NCI-H226 (cell line): ENCODE results near the gene CST6.
"Not testable (repeated sequence)": the region's sequence is repeated elsewhere in the genome, so short reads cannot be mapped to it uniquely, and the experiment has no call there.

Source experiments
- DNase-seq: peaks from one replicate; pipeline ENCODE4 v3.0.0-alpha.2; 2015

CST6 gene

DNA sequence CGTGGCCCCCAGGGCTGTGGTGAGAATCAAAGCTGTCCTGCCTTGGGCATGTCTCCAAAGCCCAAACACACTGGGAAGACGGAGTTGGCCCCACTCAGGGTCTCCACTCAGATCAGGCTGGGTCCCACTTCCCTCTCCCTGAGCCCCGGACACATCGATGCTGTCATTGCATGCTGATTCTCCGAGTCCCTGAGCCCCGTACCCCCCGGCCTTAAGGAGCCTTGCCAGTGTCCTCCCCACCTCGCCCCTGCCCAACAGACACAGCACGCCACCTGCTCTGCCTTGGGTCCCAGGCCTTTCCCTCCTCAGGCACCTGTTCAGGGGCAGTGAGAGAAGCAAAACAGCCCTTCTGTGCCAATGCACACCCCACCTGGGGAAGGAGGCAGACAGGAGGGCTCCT is 24.5 kb upstream of the CST6 start:
- DNase-seq = no peak

DNA sequence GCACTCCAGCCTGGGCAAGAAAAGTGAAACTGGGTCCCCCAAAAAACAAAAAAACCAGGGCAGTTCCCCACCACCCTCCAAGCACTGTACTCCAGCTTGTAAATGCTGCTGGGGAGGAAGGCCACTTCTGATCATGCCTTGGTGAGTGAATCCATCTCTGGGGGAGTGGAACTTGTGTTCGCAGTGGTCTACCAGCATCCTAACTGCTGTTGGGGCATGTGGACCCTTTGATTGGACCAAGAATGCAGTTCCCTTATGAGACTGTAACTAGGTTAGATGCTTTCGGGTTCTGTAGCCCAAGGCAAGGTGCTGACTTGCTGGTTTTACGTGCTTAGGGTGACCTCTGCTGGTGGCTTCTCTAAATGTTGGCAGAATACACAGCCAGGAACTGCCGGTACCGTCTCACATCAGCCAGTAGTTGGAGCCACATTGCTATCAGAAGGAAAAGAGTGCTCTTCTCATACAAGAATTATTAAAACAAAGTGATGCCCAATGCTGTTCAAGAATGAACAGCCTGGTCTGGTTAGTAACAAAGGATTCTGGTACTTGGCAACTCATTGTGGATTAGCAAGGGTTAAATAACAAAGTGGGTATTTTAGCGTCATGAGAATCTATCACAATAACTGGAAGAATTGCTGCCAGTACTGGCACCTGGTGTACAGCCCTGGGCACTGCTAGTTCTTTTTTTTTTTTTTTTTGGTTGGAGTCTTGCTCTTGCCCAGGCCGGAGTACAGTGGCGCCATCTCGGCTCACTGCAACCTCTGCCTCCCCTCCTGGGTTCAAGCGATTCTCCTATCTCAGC is 22.8 kb upstream of the CST6 start:
- peak; percentile 65 for DNase-seq

DNA sequence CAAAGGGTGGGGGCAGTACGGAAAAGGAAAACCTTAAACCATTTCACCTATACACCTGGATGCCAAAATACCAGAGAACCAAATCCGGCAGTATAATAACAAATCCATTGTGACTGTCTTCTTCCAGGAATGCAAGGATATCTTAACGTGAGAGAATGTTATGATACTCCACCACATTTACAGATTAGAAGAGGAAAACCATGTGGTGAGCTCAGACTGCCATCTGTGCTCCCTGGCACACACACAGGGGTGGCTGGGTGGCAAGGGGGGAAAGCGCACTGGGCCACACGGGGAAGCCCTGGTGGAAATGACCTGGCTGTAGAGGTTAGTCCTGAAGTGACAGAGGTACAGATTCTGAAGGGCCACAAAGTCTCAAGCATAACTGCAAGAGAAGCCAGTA is 19.8 kb upstream of the CST6 start:
- no peak for DNase-seq

DNA sequence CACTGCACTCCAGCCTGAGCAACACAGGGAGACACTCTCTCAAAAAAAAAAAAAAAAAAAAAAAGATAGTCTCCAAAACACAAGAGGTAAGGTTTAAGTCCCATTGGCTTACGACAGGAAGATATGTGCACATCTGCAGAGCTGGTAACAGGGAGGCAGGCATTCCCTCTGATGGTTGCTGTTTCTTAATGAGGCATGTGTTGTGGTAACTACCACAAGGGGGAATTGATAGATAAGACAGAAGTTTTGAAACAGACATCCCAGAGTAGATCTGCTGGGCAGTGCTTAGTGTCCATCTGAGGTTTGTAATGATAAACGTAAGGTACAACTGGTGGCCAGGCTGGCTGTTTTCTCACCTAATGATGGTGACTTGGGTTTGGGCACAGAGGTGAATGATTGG is 14.5 kb upstream of the CST6 start:
- DNase-seq = no peak

DNA sequence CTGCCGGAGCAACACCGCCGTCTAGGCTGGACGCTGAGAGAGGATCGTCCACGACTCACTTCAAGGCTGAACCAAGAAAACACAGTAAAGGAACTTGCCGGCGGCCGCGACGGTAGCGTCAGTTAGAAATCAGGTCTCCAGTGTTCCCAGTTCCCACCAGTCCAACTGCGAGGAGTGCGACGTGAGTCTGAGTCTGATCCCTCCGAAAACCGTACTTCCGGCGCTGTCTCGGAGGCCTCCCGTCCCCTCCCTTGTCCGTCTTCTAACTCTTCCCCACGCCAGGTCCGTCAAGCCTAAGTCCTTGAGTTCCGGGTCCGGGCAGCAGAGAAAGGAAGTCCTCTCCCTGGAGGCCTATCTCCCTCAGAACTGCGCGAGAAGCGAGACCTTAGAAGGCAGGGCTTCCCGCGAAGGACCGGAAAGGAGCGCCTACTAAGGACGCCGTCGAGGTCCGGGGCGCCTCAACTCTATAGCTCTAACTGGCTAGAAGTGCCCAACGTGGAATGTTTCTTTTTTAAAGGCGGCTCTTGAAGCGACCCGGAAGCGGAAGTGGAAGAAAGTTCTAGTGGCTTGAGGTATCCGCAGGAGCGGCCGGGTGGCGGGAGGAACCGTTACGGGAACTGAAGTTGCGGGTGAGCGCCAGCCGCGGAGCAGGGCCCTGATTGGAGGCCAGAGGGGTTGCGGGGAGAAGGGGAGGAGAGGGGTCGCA is 9.7 kb upstream of the CST6 start, which contains the start of the genes BANF1 and EIF1AD:
TSS of gene BANF1 (plus strand) at position 562 of the 706 bp plus-strand sequence. CDS start 748 bp downstream, outside the sequence.
TSS of gene EIF1AD (minus strand) at position 216 of the 706 bp plus-strand sequence. CDS start 1,768 bp downstream, outside the sequence.
- DNase-seq = peak; percentile 98

GRCh38 chr11:66002648-66003225 is 9.1 kb upstream of the CST6 start:
- DNase-seq = peak; percentile 39

DNA sequence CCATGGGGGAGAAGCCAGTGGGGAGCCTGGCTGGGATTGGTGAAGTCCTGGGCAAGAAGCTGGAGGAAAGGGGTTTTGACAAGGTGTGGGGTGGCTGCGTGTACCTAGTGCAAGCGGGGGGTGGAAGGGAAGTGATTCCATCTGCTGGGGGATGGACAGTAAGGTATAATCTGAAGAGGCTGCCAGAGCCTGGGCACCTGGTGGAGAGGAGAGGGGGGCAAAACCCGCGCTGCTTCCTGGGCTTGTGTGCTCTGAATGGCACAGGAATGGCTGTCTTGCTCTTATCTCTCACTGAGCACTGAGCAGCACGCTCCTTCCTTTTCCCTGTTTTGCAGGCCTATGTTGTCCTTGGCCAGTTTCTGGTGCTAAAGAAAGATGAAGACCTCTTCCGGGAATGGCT is 8.5 kb upstream of the CST6 start:
- DNase-seq = no peak

DNA sequence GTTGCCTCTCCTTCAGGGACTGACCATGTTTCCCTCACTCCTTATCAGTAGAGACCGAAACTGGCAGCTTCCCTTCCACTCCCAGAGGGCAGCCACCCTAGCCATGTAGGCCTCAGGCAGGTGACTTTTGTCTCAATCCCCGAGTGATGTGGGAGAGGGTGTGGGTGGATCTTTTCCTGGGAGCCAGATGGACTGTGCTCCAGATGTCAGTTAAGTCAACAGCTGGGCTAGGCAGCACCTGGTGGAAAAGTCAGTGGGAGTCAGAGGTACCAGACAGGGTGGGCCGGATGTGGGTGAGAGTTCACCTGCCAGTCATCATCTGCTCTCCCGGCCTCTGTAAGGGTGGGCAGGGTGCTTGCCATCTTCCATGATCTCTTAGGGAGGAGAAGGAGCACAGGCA is 7.6 kb upstream of the CST6 start:
- no peak for DNase-seq

- no peak for DNase-seq
Measured at GRCh38 chr11:66006134-66006890, 5.5 kb upstream of the CST6 start.

DNA sequence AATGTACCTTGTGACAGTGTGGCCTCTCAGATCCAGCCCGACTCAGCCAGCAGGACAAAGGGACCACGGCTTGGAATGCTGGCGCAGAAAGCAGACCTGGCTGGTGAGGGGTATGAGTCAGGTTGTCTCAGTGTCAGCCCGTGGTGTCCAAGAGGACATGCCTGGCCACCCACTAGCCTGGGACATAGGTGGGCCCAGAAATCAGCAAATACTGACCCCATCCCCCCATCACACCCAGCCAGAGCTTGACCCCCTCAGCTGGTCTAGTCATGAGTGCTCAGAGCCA is 5.0 kb upstream of the CST6 start:
- DNase-seq = no peak

DNA sequence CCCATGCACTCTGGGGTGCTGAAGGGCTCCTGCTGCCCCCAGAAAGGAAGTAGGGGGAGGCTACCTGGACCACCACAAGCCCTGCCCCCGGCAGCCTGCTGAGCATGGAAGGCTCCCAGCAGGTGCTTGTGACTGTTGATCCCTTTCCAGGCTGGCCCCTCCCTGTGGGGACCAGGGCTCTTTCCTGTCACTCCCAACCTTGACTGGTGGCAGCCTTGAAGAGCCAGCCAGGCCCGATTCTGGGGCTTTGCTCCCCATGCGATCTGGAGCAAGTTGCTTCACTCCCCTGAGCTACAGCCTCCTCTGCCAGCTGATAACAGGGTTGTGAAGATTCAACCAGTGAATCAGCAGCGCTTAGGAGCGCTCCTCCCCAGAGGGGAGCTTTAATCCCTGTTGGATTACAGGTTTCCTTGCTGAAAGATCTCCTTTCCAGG is 4.6 kb upstream of the CST6 start:
- DNase-seq = peak; percentile 74

DNA sequence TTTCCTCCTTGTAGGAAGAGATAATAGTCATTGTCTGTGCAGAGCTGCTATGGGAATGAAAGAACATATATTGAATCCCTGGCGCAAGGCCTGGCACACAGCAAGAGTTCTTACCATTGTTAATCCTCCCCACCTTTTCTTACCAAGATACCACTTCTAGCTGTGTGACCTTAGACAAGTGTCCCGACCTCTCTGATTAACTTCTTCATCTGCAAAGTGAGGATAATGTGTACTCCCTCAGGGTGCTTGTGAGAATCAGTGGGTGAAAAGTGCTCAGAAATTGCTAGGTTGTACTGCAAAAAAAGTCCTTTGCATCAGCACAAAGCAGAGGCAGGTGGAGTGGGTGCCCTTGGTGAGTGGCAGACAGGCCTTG is 3.7 kb upstream of the CST6 start:
- DNase-seq = no peak

DNA sequence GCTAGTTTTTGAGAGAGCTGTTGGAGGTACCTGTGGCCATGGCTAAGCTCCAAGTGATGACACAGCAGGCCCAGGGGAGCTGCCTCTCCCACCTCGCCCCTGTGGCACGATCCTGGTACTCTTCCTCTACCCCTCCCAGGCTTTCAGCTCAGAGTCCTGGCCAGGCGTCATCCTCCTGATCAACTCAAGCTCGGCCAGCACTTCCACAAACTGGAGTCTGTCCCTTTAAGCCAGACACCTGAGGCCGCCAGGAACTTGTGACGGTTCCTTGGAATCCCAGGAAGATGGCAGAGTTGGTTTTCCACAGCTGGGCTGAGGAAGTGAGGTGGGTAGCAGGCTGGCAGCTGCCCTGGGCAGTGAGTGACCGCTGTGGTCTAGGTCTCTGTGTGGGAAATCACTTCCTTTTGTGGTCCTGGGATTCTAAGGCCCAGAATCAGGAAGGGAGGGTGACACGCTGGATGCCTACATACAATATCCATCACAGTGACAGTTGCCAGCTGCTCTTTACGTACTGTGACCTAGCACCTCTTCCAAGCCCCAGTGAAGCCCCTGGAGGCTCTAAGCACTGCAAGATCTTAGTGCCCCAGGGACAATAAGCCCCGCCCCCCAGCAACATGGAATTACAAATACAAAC is 3.2 kb upstream of the CST6 start:
- no peak for DNase-seq

- not testable (repeated sequence) for DNase-seq
Measured at GRCh38 chr11:66010036-66010435, 1.8 kb upstream of the CST6 start.

DNA sequence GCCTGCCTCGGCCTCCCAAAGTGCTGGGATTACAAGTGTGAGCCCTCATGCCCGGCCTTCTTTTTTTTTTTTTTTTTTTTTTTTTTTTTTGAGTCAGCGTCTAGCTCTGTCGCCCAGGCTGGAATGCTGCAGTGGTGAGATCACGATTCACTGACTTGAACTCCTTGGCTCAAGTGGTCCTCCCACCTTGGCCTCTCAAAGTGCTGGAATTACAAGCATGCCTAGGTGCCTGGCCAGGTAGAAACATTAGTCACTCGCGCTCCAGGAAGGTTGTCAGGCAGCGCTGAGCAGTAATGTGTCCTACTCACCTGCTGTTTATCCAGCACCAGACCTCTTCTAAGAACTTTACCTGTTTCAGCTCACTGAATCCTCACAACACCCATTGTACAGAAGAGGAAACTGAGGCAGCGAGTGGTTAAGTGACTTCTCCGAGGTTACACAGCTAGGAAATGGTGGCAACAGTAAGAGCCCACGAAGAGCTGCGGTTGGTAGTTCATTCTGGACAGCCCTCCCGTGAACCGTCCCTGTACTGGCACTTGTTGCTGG is 496 bp upstream of the CST6 start:
- DNase-seq = peak; percentile 92

- DNase-seq = no peak
Measured at GRCh38 chr11:66012371-66012945, 650 bp downstream of the CST6 start.

DNA sequence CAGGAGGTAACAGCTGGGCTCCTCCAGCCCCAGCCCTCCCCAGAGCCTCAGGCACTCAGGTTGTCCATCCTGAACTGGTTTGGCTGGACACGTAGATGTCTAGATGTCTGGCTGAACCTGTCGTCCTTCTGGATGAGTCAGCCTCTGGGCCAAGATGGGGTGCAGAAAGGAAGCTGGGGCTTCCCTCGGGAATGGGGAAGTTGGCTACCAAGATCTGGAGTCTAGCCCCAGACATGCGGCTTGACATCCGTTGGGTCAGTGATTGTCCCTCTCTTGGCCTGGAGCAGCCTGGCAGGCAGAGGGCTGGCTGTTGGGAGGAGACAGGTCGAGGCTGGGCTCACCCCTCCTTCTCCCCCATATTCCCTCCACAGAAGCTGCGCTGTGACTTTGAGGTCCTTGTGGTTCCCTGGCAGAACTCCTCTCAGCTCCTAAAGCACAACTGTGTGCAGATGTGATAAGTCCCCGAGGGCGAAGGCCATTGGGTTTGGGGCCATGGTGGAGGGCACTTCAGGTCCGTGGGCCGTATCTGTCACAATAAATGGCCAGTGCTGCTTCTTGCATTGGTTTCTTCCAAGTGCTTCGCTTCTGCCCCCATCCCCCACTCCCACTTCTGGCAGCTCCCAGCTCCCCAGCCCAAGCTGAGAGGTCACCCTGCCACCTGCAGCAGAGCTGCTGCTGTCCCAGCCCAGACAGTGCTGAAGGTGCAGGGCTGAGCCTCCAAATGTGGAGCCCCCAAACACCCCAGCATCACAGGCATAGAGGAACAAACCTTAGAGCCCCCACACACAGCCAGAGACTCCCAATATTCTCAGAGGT is 1.3 kb downstream of the CST6 start:
- DNase-seq = peak; percentile 56

GRCh38 chr11:66013762-66014100 is 1.9 kb downstream of the CST6 start:
- DNase-seq = no peak

- DNase-seq = no peak
Measured at GRCh38 chr11:66014804-66015453, 3.1 kb downstream of the CST6 start.

- peak; percentile 61 for DNase-seq
Measured at GRCh38 chr11:66015454-66015881, 3.7 kb downstream of the CST6 start.
